Mucosa of stomach (tissue), 1 donor: ENCODE measurements around the gene MPRIP.

Source experiments
- H3K27me3 ChIP-seq: one replicate; pipeline ENCODE4 v1.7.0; 2013; ENCODE audit warnings: mild to moderate bottlenecking, low read length; ENCODE audit not compliant: control insufficient read depth, insufficient read depth
- H3K36me3 ChIP-seq: one replicate; pipeline ENCODE4 v1.7.0; 2013; ENCODE audit warnings: low read length; ENCODE audit not compliant: control insufficient read depth, insufficient read depth
- H3K4me1 ChIP-seq: one replicate; pipeline ENCODE4 v1.7.0; 2013; ENCODE audit warnings: mild to moderate bottlenecking, low read length; ENCODE audit not compliant: control insufficient read depth, insufficient read depth
- H3K4me3 ChIP-seq: one replicate; pipeline ENCODE4 v1.7.0; 2013; ENCODE audit warnings: low read length
- H3K9ac ChIP-seq: one replicate; pipeline ENCODE4 v1.7.0; 2013; ENCODE audit warnings: mild to moderate bottlenecking, low read length, moderate library complexity
- H3K9me3 ChIP-seq: one replicate; pipeline ENCODE4 v1.7.0; 2013; ENCODE audit warnings: mild to moderate bottlenecking, low read length, moderate library complexity; ENCODE audit not compliant: control insufficient read depth
- donor health status: Pancreatic carcinoma.

The MPRIP gene

GRCh38 chr17:17169396-17169795 is 127.1 kb downstream of the MPRIP start:
- Histone ChIP-seq H3K27me3 (no peaks in the 10 kb centered on the region), H3K4me3 (no peak overlapping the region), H3K9ac (no peak overlapping the region), H3K9me3 (no peaks in the 10 kb centered on the region), H3K36me3 (peaks cover 43% of the 10 kb centered on the region), H3K4me1 (no peaks in the 10 kb centered on the region)

GRCh38 chr17:17170346-17170985 is 128.2 kb downstream of the MPRIP start:
- Histone ChIP-seq H3K36me3 (peaks cover 51% of the 10 kb centered on the region), H3K4me3 (no peak overlapping the region), H3K9me3 (no peaks in the 10 kb centered on the region), H3K27me3 (no peaks in the 10 kb centered on the region), H3K9ac (no peak overlapping the region), H3K4me1 (no peaks in the 10 kb centered on the region)

DNA sequence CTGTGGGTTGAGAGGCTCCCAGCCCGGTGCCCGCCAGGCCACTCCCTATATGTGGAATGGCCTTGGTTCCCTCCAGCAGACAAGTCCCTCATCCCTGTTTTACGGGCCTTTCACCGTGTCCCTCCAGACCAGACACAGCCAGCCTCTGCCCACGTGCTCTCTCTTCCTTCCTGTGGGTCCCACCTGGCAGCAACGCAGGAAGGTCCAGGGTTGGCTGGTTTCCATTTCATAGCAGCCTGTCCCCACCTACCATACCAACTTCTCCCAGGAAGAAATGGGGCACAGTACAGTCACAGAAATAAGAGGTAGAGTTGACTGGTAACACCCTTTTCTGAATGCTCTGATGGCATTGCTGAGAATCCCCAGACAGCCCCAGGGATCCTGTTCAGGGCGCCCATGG is 128.9 kb downstream of the MPRIP start:
- Histone ChIP-seq H3K9ac (no peak overlapping the region), H3K4me1 (no peaks in the 10 kb centered on the region), H3K4me3 (no peak overlapping the region), H3K9me3 (no peaks in the 10 kb centered on the region), H3K36me3 (peaks cover 54% of the 10 kb centered on the region), H3K27me3 (no peaks in the 10 kb centered on the region)

DNA sequence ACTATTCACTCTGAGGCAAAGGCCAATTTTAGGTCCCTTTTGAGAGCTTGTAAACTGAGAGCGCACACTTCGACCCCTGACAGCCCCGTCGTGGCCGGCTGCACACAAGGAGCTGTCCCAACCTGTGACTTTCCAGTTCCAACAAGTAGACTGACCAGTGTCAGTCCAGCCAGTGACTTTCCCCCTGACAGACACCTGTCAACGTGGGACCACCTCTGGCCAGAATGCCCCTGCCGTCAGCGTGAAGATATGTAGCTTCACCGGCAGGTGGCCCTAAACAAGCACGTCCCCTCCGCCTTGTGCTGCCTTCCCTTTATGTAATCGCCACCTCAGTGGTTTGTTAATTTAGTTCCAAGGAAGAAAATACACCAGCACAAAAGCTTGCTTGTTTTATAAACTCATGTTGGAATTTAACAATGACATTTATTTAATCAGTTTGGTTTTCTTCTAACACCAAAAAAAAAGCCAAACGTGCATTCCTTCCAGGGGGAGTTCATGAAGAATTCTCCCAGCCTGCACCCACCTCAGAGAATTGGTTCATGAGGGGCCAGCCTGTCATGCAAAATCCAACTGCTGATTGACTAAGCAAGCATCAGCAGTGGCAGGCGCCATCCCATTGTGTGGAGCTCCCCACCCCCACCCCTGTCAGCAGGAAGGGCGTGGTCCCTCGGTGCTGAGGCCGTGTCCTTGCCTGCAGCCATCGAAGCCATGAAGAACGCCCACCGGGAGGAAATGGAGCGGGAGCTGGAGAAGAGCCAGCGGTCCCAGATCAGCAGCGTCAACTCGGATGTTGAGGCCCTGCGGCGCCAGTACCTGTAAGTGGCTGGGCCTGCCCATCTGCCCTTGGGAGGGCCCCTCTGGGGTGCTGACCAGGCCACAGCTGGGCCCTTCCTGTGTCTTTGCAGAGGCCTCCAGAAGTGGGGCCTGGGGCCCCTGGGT is 130.0 kb downstream of the MPRIP start:
- peaks cover 56% of the 10 kb centered on the region for H3K36me3 ChIP-seq
- H3K4me3 ChIP-seq: no peak overlapping the region
- no peaks in the 10 kb centered on the region for H3K9me3 ChIP-seq
- no peaks in the 10 kb centered on the region for H3K27me3 ChIP-seq
- H3K4me1 ChIP-seq: no peaks in the 10 kb centered on the region
- no peak overlapping the region for H3K9ac ChIP-seq

GRCh38 chr17:17172990-17173389 is 130.7 kb downstream of the MPRIP start:
- no peak overlapping the region for H3K4me3 ChIP-seq
- H3K9me3 ChIP-seq: no peaks in the 10 kb centered on the region
- peaks cover 54% of the 10 kb centered on the region for H3K36me3 ChIP-seq
- H3K27me3 ChIP-seq: no peaks in the 10 kb centered on the region
- H3K9ac ChIP-seq: no peak overlapping the region
- H3K4me1 ChIP-seq: no peaks in the 10 kb centered on the region

GRCh38 chr17:17173921-17174320 is 131.7 kb downstream of the MPRIP start:
- no peaks in the 10 kb centered on the region for H3K4me1 ChIP-seq
- H3K4me3 ChIP-seq: no peak overlapping the region
- H3K9me3 ChIP-seq: no peaks in the 10 kb centered on the region

DNA sequence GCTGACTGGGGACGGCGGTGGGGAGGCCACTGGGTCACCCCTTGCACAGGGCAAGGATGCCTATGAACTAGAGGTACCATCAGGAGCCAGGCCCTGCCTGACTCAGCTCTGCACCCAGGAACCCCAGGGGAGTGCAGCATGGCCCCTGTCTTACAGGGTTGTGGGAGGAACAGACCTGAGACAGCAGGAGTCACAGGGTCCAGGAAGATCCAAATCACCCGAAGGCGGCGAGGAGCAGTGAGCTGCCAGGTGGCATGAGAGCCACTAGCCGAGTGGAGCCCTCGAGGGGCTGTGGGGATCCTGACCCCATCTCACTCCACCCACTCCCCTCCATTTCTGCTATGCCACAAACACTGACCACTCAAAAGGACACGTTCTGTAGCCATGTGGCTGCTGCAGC is 133.1 kb downstream of the MPRIP start:
- Histone ChIP-seq H3K9me3 (no peaks in the 10 kb centered on the region), H3K27me3 (no peaks in the 10 kb centered on the region), H3K4me3 (no peak overlapping the region), H3K9ac (no peak overlapping the region), H3K4me1 (no peaks in the 10 kb centered on the region), H3K36me3 (peaks cover 58% of the 10 kb centered on the region)

More at GRCh38 chr17:17173921-17174320, 131.7 kb downstream of the MPRIP start:
- H3K9ac ChIP-seq: no peak overlapping the region
- no peaks in the 10 kb centered on the region for H3K27me3 ChIP-seq
- H3K36me3 ChIP-seq: peaks cover 51% of the 10 kb centered on the region

GRCh38 chr17:17175917-17176316 is 133.7 kb downstream of the MPRIP start:
- peaks cover 63% of the 10 kb centered on the region for H3K36me3 ChIP-seq
- H3K9me3 ChIP-seq: no peaks in the 10 kb centered on the region
- H3K9ac ChIP-seq: no peak overlapping the region
- H3K27me3 ChIP-seq: no peaks in the 10 kb centered on the region
- no peak overlapping the region for H3K4me3 ChIP-seq
- H3K4me1 ChIP-seq: no peaks in the 10 kb centered on the region

- Histone ChIP-seq H3K36me3 (peaks cover 67% of the 10 kb centered on the region), H3K9me3 (no peaks in the 10 kb centered on the region), H3K9ac (no peak overlapping the region)
Observed at GRCh38 chr17:17176341-17176740, 134.1 kb downstream of the MPRIP start.

GRCh38 chr17:17177176-17177575 is 134.9 kb downstream of the MPRIP start:
- H3K27me3 ChIP-seq: no peaks in the 10 kb centered on the region
- H3K9me3 ChIP-seq: no peaks in the 10 kb centered on the region
- H3K4me3 ChIP-seq: no peak overlapping the region
- no peak overlapping the region for H3K9ac ChIP-seq
- H3K4me1 ChIP-seq: no peaks in the 10 kb centered on the region
- peaks cover 62% of the 10 kb centered on the region for H3K36me3 ChIP-seq

More at GRCh38 chr17:17176341-17176740, 134.1 kb downstream of the MPRIP start:
- Histone ChIP-seq H3K27me3 (no peaks in the 10 kb centered on the region), H3K4me1 (no peaks in the 10 kb centered on the region), H3K4me3 (no peak overlapping the region)

- Histone ChIP-seq H3K9me3 (no peaks in the 10 kb centered on the region), H3K36me3 (peaks cover 51% of the 10 kb centered on the region), H3K4me1 (no peaks in the 10 kb centered on the region), H3K4me3 (no peak overlapping the region), H3K9ac (no peak overlapping the region), H3K27me3 (no peaks in the 10 kb centered on the region)
Observed at GRCh38 chr17:17179371-17179827, 137.1 kb downstream of the MPRIP start.

GRCh38 chr17:17180141-17180603 is 137.9 kb downstream of the MPRIP start:
- Histone ChIP-seq H3K27me3 (no peaks in the 10 kb centered on the region), H3K4me3 (no peak overlapping the region), H3K9ac (no peak overlapping the region), H3K4me1 (peaks cover 1% of the 10 kb centered on the region), H3K9me3 (no peaks in the 10 kb centered on the region), H3K36me3 (peaks cover 46% of the 10 kb centered on the region)
